IPS-18c (cell line): Measurements from ENCODE around the gene TBX1.

ENCODE experiments used
- H3K4me3 ChIP-seq: 2 replicates; pipeline ENCODE4 v1.7.0; 2013; ENCODE audit warnings: low read depth, mild to moderate bottlenecking, low read length, moderate library complexity; ENCODE audit not compliant: insufficient read depth
- H3K9me3 ChIP-seq: one replicate; pipeline ENCODE4 v1.6.1; 2013; ENCODE audit warnings: mild to moderate bottlenecking, low read length, moderate library complexity; ENCODE audit not compliant: control insufficient read depth, insufficient read depth

The TBX1 gene

GRCh38 chr22:19732403-19733113 is 28.0 kb upstream of the TBX1 start:
- Histone ChIP-seq H3K9me3 (no peaks in the 10 kb centered on the region), H3K4me3 (no peak overlapping the region)

GRCh38 chr22:19733755-19734154 is 26.8 kb upstream of the TBX1 start:
- Histone ChIP-seq H3K4me3 (no peak overlapping the region), H3K9me3 (no peaks in the 10 kb centered on the region)

DNA sequence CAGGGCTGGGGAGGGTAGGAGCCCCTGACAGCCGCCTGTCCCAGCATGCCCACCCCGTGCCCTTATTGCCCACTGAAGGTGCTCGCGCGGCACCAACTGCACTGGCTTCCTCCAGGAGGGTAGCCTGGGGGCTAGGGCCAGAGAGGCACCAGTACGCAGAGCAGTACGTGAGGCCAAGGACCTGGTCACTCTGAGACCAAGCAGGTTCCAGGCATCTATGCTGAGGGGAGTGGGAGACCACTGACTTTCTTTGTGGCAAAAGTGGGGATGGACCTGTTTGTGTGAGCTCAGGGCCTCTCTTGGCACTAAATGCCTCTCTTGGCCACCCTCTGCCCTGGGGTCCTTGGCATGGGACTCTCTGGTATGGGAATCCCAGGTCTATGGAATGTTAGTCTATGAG is 26.4 kb upstream of the TBX1 start:
- no peaks in the 10 kb centered on the region for H3K9me3 ChIP-seq
- H3K4me3 ChIP-seq = no peak overlapping the region

DNA sequence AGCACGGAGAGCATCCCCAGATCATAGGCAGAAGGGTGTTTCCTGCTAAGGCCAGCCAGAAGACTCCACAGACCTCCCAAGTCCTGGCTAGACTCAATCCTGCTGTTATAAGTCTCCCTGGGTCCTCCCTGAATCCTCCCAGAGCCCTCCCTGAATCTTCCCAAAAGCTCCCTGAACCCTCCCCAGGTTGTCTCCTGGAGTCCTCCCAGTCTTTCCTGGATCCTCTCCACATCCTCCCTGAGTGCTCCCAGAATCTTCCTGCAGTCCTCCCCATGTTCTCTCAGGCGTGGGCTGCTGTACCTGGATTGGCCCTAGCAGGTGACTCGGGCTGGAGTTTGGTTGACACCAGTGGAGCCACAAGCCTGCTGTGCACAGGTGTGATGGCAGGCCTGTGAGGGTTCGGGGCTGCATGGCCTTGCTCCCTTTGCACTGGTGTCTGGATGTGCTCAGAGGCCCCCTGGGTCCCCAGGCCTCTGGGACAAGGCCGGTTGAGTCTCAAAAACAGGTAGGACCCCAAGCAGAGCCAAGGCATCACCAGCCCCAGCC is 25.7 kb upstream of the TBX1 start:
- H3K9me3 ChIP-seq = no peaks in the 10 kb centered on the region
- H3K4me3 ChIP-seq = no peak overlapping the region

- H3K4me3 ChIP-seq = no peak overlapping the region
- no peaks in the 10 kb centered on the region for H3K9me3 ChIP-seq
Observed at GRCh38 chr22:19735665-19736510, 24.7 kb upstream of the TBX1 start.

- H3K9me3 ChIP-seq = no peaks in the 10 kb centered on the region
Observed at GRCh38 chr22:19737846-19738663, 22.5 kb upstream of the TBX1 start.

DNA sequence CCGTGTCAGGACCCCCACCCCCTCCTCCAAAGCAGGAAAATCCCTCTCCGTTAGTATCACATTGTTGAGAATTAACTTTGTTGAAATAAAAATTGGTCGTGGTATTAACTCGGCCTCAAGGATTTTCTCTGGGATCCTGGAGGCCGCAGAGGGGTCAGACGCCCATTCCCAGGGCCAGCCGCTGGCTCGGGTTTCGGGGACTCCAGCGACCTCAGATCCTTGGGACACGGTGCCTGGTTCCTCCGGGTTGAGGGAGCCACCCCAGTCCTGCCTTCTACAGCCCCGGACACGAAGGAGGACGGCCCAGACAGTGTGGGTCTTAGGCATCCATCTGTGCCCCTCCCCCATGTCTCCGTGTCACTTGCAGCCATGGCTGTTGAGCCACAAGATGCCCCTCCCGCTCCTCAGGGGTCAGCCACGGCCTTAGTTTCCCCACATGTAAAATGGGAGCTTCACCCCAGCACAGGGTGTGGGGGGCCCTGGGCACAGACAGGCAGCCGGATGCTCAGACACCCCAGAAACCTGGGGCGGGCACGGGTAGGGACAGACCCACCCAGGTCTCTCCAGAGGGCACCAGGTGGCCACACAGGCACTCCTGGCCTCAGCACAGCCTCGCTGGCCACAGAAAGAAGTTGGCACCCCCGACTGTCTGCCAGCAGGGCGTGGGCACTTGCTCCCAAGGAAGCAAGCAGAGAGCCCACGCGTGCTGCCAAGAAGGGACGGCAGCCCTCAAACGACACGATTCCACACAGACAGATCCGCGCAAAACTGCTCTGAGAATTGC is 21.7 kb upstream of the TBX1 start:
- H3K9me3 ChIP-seq = no peaks in the 10 kb centered on the region

More at GRCh38 chr22:19737846-19738663, 22.5 kb upstream of the TBX1 start:
- no peak overlapping the region for H3K4me3 ChIP-seq

GRCh38 chr22:19739448-19739895 is 21.1 kb upstream of the TBX1 start:
- Histone ChIP-seq H3K4me3 (no peak overlapping the region), H3K9me3 (no peaks in the 10 kb centered on the region)

More for the DNA sequence above, 21.7 kb upstream of the TBX1 start:
- H3K4me3 ChIP-seq = no peak overlapping the region

GRCh38 chr22:19739911-19740449 is 20.6 kb upstream of the TBX1 start:
- Histone ChIP-seq H3K4me3 (no peak overlapping the region), H3K9me3 (no peaks in the 10 kb centered on the region)

GRCh38 chr22:19740586-19740985 is 20.0 kb upstream of the TBX1 start:
- Histone ChIP-seq H3K9me3 (no peaks in the 10 kb centered on the region), H3K4me3 (no peak overlapping the region)

DNA sequence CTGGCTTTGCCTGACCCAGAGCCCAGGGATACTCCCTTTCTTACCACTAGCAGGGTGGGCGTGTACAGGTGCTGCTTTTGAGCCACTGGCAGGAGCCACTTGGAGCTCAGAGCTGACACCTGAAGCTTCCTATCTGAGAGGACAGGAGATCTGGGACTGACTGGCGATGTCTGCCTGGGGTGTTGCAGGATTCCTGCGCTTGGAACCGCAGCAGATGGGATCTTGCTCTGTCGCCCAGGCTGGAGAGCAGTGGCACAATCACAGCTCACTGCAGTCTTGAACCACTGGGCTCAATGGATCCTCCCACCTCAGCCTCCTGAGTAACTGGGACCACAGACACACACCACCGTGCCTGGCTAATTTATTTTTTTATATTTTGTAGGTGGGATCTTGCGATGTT is 19.5 kb upstream of the TBX1 start:
- no peaks in the 10 kb centered on the region for H3K9me3 ChIP-seq

GRCh38 chr22:19742160-19743066 is 18.2 kb upstream of the TBX1 start:
- no peak overlapping the region for H3K4me3 ChIP-seq
- no peaks in the 10 kb centered on the region for H3K9me3 ChIP-seq

More for the DNA sequence above, 19.5 kb upstream of the TBX1 start:
- H3K4me3 ChIP-seq = no peak overlapping the region

GRCh38 chr22:19743081-19743480 is 17.5 kb upstream of the TBX1 start:
- H3K4me3 ChIP-seq = no peak overlapping the region

GRCh38 chr22:19743651-19744050 is 16.9 kb upstream of the TBX1 start:
- H3K4me3 ChIP-seq = no peak overlapping the region
- no peaks in the 10 kb centered on the region for H3K9me3 ChIP-seq

More at GRCh38 chr22:19743081-19743480, 17.5 kb upstream of the TBX1 start:
- no peaks in the 10 kb centered on the region for H3K9me3 ChIP-seq

DNA sequence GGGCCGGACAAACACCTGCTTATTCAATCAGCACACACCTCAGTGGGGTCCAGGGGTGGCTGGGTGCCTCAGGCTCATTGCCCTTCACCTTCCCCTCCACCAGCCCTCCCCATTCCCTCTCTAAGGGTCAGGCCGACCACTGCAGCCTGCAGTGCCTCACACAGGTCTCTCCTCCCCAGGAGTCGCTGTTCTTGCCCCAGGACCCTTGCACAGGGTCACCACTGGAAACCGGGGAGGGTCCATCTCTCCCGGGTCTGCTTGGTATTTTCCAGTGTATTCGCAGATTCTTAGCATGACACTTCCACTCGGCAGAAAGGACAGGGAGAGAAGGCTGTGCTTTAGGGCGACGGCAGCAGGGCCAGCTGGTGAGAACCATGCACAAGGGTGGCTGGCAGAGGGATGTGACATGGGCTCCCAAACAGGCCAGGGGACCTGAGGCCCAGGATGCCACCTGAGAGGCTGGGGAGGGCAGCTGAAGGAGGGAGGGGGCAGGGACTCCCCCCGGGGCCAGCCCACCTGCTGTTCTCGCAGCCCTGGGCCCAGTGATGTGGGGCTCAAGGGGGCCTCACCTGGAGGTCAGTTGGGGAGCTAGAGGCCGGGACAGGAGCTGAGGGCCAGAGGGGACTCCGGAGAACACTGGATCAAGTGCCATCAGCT is 16.1 kb upstream of the TBX1 start:
- Histone ChIP-seq H3K4me3 (no peak overlapping the region), H3K9me3 (no peaks in the 10 kb centered on the region)
